ENCODE results near the gene CDH11.
A peak's percentile ranks its signal among the peaks of the same experiment; 100 is the strongest.

Gene CDH11

DNA sequence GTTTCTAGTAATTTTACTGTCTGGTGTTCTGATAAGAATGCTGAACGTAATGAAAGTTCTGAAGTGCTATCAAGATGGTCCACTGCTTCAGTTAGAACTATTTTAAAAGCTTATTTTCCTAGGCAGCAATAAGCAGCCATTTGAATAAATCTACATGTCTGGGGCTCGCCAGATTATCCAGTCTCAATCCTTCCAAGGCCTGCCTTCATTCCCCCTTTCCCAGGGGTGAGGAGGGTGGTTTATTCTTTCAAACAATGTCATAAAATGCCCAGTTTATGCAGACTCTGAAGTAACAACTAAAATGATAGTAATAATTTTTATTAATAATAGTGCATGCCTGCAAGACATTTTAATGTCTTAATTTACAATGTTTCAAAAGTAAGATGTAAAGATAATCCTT, 2.4 kb downstream of the CDH11 start:
- H3K27ac ChIP-seq (replicated peaks) = no peak overlapping the region
- no peak overlapping the region for H3K4me3 ChIP-seq (replicated peaks; ENCODE audit: insufficient read depth, low read length)
- peaks cover 41% of the 10 kb centered on the region for H3K27me3 ChIP-seq (ENCODE audit: insufficient read depth, poor library complexity, severe bottlenecking)
- TF ChIP-seq GABPA (IDR thresholded peaks at IDR 0.05; ENCODE audit: low read depth) (no peak), POLR2AphosphoS5 (IDR thresholded peaks at IDR 0.05; ENCODE audit: low read depth) (no peak), SPI1 (IDR thresholded peaks at IDR 0.05; ENCODE audit: borderline replicate concordance, low read depth) (no peak)
- TF ChIP-seq, protein P1, sequence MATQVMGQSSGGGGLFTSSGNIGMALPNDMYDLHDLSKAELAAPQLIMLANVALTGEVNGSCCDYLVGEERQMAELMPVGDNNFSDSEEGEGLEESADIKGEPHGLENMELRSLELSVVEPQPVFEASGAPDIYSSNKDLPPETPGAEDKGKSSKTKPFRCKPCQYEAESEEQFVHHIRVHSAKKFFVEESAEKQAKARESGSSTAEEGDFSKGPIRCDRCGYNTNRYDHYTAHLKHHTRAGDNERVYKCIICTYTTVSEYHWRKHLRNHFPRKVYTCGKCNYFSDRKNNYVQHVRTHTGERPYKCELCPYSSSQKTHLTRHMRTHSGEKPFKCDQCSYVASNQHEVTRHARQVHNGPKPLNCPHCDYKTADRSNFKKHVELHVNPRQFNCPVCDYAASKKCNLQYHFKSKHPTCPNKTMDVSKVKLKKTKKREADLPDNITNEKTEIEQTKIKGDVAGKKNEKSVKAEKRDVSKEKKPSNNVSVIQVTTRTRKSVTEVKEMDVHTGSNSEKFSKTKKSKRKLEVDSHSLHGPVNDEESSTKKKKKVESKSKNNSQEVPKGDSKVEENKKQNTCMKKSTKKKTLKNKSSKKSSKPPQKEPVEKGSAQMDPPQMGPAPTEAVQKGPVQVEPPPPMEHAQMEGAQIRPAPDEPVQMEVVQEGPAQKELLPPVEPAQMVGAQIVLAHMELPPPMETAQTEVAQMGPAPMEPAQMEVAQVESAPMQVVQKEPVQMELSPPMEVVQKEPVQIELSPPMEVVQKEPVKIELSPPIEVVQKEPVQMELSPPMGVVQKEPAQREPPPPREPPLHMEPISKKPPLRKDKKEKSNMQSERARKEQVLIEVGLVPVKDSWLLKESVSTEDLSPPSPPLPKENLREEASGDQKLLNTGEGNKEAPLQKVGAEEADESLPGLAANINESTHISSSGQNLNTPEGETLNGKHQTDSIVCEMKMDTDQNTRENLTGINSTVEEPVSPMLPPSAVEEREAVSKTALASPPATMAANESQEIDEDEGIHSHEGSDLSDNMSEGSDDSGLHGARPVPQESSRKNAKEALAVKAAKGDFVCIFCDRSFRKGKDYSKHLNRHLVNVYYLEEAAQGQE (IDR thresholded peaks at IDR 0.05; ENCODE audit: insufficient replicate concordance, low read depth) = no peak
- TF ChIP-seq, protein P2, sequence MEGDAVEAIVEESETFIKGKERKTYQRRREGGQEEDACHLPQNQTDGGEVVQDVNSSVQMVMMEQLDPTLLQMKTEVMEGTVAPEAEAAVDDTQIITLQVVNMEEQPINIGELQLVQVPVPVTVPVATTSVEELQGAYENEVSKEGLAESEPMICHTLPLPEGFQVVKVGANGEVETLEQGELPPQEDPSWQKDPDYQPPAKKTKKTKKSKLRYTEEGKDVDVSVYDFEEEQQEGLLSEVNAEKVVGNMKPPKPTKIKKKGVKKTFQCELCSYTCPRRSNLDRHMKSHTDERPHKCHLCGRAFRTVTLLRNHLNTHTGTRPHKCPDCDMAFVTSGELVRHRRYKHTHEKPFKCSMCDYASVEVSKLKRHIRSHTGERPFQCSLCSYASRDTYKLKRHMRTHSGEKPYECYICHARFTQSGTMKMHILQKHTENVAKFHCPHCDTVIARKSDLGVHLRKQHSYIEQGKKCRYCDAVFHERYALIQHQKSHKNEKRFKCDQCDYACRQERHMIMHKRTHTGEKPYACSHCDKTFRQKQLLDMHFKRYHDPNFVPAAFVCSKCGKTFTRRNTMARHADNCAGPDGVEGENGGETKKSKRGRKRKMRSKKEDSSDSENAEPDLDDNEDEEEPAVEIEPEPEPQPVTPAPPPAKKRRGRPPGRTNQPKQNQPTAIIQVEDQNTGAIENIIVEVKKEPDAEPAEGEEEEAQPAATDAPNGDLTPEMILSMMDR (IDR thresholded peaks at IDR 0.05; ENCODE audit: insufficient read depth, low read length) = no peak
- no peak for DNase-seq (ENCODE audit: low read depth in 1 of 2, low spot score in 1 of 2)

DNA sequence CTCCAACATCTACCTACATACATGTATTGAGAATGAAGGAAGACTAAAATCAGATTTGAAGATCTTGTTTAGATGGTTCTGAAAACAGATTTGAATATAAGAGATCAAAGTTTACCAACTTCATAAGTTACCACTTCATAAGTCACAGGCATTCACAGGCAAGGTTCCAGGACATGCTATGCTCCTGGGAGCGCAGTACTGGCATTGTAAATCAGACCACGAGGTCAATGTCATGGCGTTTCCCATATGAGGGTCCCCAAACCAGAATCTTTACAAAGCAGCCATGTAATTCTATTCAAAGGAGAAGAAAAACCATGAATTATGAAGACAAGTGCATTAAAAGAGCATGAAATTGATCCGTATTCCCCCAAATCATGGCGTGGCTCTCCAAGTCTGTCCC, 3.0 kb downstream of the CDH11 start:
- no peak for DNase-seq (ENCODE audit: low read depth in 1 of 2, low spot score in 1 of 2)
- TF ChIP-seq, protein P1 (IDR thresholded peaks at IDR 0.05; ENCODE audit: insufficient replicate concordance, low read depth) = no peak
- no peak for TF ChIP-seq POLR2AphosphoS5 (IDR thresholded peaks at IDR 0.05; ENCODE audit: low read depth)
- TF ChIP-seq SPI1 (IDR thresholded peaks at IDR 0.05; ENCODE audit: borderline replicate concordance, low read depth) = no peak
- no peak for TF ChIP-seq GABPA (IDR thresholded peaks at IDR 0.05; ENCODE audit: low read depth)
- TF ChIP-seq, protein P2 (IDR thresholded peaks at IDR 0.05; ENCODE audit: insufficient read depth, low read length) = no peak
- peaks cover 39% of the 10 kb centered on the region for H3K27me3 ChIP-seq (ENCODE audit: insufficient read depth, poor library complexity, severe bottlenecking)
- H3K4me3 ChIP-seq (replicated peaks; ENCODE audit: insufficient read depth, low read length) = no peak overlapping the region
- no peak overlapping the region for H3K27ac ChIP-seq (replicated peaks)

DNA sequence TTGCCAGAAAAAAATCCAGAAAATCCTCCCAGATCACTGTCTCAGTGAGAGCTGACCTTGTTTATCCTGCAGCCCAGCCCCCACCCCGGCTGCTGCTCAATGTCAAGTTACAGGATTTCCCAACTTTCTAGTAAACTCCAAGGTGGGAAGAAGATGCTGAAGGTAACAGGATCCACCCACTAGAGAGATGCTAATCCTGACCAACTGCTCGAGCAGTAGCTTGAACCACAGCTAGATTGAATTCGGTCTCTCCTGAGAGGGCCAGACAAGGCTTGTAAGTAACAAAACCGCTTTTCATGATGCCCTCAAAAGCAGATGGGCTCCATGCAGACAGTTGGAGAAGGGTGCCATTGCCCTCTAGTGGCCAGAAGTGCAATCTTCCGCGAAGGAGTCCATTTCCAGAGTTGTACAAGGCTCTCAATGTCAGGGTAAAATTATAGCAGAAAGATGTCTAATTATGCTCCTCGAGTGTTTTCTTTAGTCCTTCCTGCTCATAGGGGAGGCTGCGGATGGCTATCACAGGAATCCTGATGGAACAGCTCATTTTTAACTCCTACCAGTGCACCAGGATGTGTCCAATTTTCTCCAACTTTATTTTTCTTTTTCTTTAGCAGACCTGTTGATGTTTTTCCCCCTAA, 3.9 kb downstream of the CDH11 start:
- peaks cover 34% of the 10 kb centered on the region for H3K27me3 ChIP-seq (ENCODE audit: insufficient read depth, poor library complexity, severe bottlenecking)
- peak; percentile 30 to 47 for DNase-seq (ENCODE audit: low read depth in 1 of 2, low spot score in 1 of 2)
- H3K27ac ChIP-seq (replicated peaks) = no peak overlapping the region
- no peak overlapping the region for H3K4me3 ChIP-seq (replicated peaks; ENCODE audit: insufficient read depth, low read length)
- TF ChIP-seq, protein P2 (IDR thresholded peaks at IDR 0.05; ENCODE audit: insufficient read depth, low read length) = peak; percentile 87
- TF ChIP-seq, protein P1 (IDR thresholded peaks at IDR 0.05; ENCODE audit: insufficient replicate concordance, low read depth) = no peak
